Right cardiac atrium (tissue), 5 donors: ENCODE data around the gene ABR. TPM values are rescaled to one million over a fixed set of nuclear protein-coding genes. Genes with fewer than 3 reads are reported as not detected.
"Not testable (repeated sequence)": the region's sequence is repeated elsewhere in the genome, so short reads cannot be mapped to it uniquely, and the experiment has no call there.

Experiments used
- ATAC-seq, 2 donors: fragments of 200-7000 bp; cut with Tn5 transposase; one replicate each; pipeline versions ENCODE4 v1.8.0 to v1.9.1; 2020; ENCODE audit warnings: moderate library complexity in 2 of 2, mild to moderate bottlenecking in 1 of 2
- DNase-seq, 3 donors: peaks; one replicate each; pipeline ENCODE4 v3.0.0-alpha.2; 2020
- H3K27ac ChIP-seq: one replicate; pipeline ENCODE4 v1.5.1; 2013; ENCODE audit warnings: mild to moderate bottlenecking, low read length, control low read depth, moderate library complexity
- H3K27me3 ChIP-seq: one replicate; pipeline ENCODE4 v1.6.1; 2013; ENCODE audit not compliant: control insufficient read depth, insufficient read depth
- H3K4me1 ChIP-seq: one replicate; pipeline ENCODE4 v1.6.1; 2013; ENCODE audit warnings: low read length; ENCODE audit not compliant: control insufficient read depth, insufficient read depth
- H3K4me3 ChIP-seq: one replicate; pipeline ENCODE4 v1.5.1; 2013; ENCODE audit warnings: low read length, control low read depth
- H3K9me3 ChIP-seq: one replicate; pipeline ENCODE4 v1.6.1; 2013; ENCODE audit warnings: low read length; ENCODE audit not compliant: control insufficient read depth
- WGBS: extraction: QIAGEN DNeasy Blood & Tissue Kit; methylation state at CpG from one replicate; pipeline ENCODE4 v1.1.7; 2013; 5-methylcytosine and 5-hydroxymethylcytosine counted together
- intact Hi-C, 4 donors: fragments of 100-400 bp; cut with DNase I; formaldehyde crosslinking; loops; one replicate each; pipeline versions ENCODE4 v1.11.0 to v1.14.0; 2022 to 2023
- polyA plus RNA-seq: library from polyadenylated mRNA; stranded (reverse); fragments of 200-250 nt; gene quantifications from one replicate; pipeline ENCODE4 v1.2.3, GENCODE V29; 2013
- total RNA-seq, 4 donors: library from RNA; stranded (reverse); fragmentation: NEBNext Ultra II Directional; extraction: Animal tissue kit (Norgen Biotek cat#: 25700); gene quantifications; one replicate each; pipeline ENCODE4 v1.2.1, GENCODE V29; 2021
- donor health status: healthy with polysubstance abuse.
- donor health status: DM: no; HTN: yes; CAD: no.
- donor health status: DM: no; HTN: no; CAD: no.
- donor health status: DM: no; HTN: yes; CAD: no; lungs with severe emphysema.
- donor health status: DM: yes; HTN: yes; CAD: no.

Gene ABR
- total and polyA plus RNA-seq, 5 donors = 77.4 to 164 (median 145) TPM

DNA sequence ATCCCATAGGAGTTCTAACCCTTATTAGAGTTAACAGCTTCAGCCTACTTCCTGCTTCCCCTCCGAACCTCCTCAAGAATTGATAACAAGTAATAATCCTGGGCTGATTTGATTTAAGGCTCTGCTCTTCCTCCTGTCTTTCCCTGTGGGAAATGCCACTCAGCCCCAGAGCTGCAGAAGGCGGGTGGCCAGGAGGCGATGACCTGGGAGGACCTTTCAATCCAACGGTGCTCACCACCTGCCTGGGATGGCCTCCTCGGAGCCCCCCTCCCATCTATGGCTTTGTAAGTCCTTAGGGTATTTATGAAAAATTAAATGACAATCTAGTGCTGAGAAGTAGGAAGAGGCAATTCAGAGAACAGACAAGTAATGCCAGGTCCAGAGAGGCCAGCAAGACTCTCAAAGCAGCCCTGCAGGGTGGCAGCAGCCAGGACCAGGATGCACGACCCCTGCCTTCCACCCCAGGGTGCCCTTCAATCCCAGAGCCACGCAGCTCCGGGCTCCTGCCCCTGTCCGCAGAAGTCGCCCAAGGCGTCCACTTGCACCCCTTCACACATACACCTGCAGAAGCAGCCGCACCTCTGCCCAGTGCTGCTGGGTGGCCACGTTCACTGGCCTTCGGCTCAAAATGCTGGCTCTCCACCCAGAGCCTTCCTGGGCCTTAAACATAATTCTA is 34.3 kb downstream of the ABR start:
- Histone ChIP-seq H3K4me1 (no peaks in the 10 kb centered on the region), H3K9me3 (no peaks in the 10 kb centered on the region), H3K4me3 (no peak overlapping the region), H3K27me3 (no peaks in the 10 kb centered on the region), H3K27ac (no peak overlapping the region)
- DNase-seq (no peak), ATAC-seq (no peak)
- WGBS = 86% methylated on average over 14 of the region's 14 CpGs
- intact Hi-C loops = no loop called here

DNA sequence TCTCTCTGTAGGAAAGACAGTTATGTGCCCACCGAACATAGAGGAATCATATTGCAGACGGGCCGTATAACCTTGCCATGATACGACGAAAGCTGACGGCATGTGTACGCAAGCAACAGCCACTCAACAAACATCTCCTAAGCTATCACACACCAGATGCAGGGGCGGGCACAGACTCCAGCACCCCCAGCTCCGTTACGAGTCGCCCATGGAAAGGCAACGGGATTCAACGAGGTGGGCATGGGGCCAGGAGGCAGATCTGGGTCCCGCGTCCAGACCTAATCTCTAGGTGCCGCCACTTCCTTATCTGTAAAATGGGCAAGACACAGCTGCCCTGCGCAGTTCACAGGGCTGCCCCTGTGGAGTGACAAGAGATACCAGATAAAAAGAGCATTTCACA is 35.6 kb downstream of the ABR start:
- Histone ChIP-seq H3K4me1 (no peaks in the 10 kb centered on the region), H3K9me3 (no peaks in the 10 kb centered on the region), H3K4me3 (no peak overlapping the region), H3K27ac (no peak overlapping the region), H3K27me3 (no peaks in the 10 kb centered on the region)
- WGBS = 59% methylated on average over 17 of the region's 17 CpGs
- intact Hi-C loops = no loop called here
- DNase-seq = peak in 1 of 3 donors; percentile 56
- no peak for ATAC-seq

DNA sequence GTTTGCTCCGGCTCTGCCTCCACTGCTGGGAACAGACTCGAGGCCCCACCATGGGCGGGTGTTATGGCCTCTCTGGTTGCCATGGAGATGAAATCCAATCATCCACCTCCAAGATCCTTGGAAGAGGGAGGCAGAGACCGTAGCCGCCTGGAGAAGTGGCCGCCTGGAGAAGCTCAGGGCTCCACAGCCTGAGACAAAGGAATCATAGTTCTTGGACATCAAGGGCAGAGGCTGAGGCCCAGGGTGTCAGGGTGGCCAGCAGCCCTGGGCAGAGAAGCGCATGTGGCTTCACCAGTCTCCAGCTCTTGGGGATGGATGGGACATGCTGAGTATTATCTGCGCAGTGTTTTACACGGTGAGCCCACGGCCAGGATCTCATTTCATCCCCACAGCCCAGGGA is 36.2 kb downstream of the ABR start:
- H3K27ac ChIP-seq = no peak overlapping the region
- 63% methylated on average over 10 of the region's 10 CpGs for WGBS
- ATAC-seq (peak in 1 of 2 donors; percentile 29), DNase-seq (peak in 1 of 3 donors; percentile 66)
- H3K9me3 ChIP-seq = no peaks in the 10 kb centered on the region
- H3K4me3 ChIP-seq = no peak overlapping the region
- no peaks in the 10 kb centered on the region for H3K27me3 ChIP-seq
- no peaks in the 10 kb centered on the region for H3K4me1 ChIP-seq
- intact Hi-C loops = no loop called here

DNA sequence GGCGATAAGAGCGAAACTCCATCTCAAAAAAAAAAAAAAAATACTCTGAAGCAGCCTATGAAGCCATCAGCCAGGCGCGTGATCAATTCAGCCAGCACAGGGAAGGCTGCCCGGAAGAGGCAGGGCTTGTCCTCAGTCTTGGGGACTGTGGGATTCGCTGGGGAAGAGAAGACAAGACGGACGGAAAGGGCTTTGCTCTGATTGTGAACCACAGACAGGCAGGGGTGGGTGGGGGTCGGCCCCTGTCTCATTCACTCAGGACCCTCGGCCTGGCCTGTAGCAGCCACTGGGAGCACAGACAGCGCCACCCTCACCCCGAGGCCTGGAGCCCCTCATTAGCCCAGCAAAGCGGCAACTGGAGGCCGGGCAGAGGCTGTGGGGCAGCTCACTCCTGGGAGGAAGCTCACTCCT is 37.2 kb downstream of the ABR start:
- Histone ChIP-seq H3K27ac (no peak overlapping the region), H3K4me3 (no peak overlapping the region), H3K9me3 (no peaks in the 10 kb centered on the region), H3K4me1 (no peaks in the 10 kb centered on the region), H3K27me3 (no peaks in the 10 kb centered on the region)
- intact Hi-C loops = no loop called here
- ATAC-seq (peak; percentile 47 to 50), DNase-seq (peak; percentile 68 to 87 (median 78))
- 76% methylated on average over 14 of the region's 14 CpGs for WGBS

DNA sequence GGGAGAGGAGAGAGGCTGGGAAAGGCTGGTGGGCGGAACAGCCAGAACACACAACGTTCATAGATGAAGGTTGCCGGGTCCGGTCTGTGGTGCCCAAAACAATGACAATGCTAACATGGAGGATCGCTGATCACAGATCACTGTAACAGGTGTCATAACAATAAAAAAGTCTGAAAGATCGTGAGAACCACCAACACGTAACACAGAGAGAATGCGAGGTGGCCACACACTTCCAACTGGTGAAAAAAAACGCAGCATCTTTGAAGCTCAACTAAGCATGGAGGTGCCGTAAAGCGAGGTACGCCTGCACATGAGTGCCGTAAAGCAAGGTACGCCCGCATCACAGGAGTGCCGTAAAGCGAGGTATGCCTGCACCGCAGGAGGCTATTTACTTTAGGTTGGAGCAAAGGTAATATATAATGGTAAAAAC is 42.3 kb downstream of the ABR start:
- ATAC-seq = no peak
- Histone ChIP-seq H3K27ac (no peak overlapping the region), H3K4me3 (no peak overlapping the region), H3K27me3 (no peaks in the 10 kb centered on the region), H3K9me3 (no peaks in the 10 kb centered on the region), H3K4me1 (peaks cover 3% of the 10 kb centered on the region)
- no peak for DNase-seq
- 93% methylated on average over 18 of the region's 18 CpGs for WGBS
- intact Hi-C loops = no loop called here

DNA sequence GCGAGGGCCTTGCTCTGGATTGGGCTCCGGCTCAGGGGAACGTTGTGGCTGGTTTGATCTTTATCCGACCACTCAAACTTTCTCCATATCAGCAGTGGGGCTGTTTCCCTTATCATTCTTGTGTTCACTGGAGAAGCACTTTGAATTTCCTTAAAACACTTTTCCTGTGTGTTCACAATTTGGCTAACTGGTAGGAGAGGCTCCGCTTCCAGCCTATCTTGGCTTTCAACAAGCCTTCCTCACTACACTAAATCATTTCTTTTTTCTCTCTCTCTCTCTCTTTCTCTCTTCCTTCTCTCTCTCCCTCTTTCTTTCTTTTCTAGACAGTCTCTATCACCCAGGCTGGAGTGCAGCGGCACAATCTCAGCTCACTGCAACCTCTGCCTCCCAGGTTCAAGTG is 43.0 kb downstream of the ABR start:
- H3K9me3 ChIP-seq = no peaks in the 10 kb centered on the region
- ATAC-seq (no peak), DNase-seq (no peak)
- no peak overlapping the region for H3K27ac ChIP-seq
- H3K4me1 ChIP-seq = peaks cover 3% of the 10 kb centered on the region
- no peaks in the 10 kb centered on the region for H3K27me3 ChIP-seq
- intact Hi-C loops = no loop called here
- 57% methylated on average over 6 of the region's 6 CpGs for WGBS
- H3K4me3 ChIP-seq = no peak overlapping the region

DNA sequence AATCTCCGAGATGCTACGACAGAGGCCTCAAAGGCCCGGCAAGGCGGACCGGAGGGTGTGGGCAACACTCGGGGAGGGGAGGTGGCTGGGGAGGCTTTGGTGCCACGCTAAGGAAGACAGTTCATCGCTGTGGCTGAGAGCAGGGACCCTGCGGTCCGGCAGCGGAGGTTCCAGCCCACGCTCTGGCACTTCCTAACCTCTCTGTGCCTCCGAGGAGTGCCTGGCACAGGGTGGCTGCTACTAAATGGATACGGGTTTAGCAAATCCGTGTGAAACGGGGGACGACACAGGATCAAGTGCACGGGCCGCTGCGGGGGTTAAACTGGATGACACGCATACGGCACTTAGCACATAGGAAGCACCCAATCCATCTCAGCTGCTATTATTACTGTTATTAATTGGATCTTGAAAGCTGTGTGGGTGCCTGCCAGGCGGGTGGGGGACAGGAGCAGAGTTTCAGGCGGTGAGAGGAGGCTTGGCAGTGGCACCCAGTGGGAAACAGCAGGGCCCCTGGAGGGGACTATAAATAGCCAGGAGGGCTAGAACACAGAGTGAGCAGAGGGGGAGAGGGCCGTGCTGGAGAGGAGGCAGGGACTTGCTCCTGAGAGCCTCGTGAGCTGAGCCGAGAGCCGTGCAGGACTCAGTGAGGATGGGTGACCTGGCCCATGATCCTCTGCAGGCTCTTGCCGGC is 45.0 kb downstream of the ABR start:
- Histone ChIP-seq H3K4me1 (peaks cover 3% of the 10 kb centered on the region), H3K4me3 (no peak overlapping the region), H3K9me3 (no peaks in the 10 kb centered on the region), H3K27ac (peak overlapping the region; percentile 79), H3K27me3 (no peaks in the 10 kb centered on the region)
- intact Hi-C loops = no loop called here
- peak; percentile 58 to 87 (median 82) for DNase-seq
- WGBS = 44% methylated on average over 29 of the region's 29 CpGs
- ATAC-seq = peak; percentile 92 to 96

DNA sequence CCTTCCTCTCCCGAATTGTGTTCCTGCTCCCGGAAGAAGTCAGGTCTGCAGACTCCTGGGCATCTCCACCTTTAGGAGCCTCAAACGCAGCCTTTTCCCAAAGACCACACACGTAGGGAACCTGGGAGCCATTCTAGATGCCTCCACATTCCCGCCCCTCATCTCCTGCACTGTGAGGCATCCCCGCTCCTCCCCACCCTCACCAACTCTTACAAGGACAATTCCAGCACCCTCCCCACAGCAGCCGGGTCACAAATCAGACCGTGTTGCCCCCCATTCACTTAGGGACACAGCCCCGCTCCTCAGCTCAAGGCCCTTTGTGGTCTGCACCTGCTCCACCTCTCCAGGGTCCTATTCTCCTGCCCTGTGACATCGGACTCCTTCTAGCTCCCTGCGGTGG is 49.6 kb downstream of the ABR start:
- Histone ChIP-seq H3K9me3 (no peaks in the 10 kb centered on the region), H3K4me1 (peaks cover 3% of the 10 kb centered on the region), H3K27ac (no peak overlapping the region), H3K27me3 (no peaks in the 10 kb centered on the region), H3K4me3 (no peak overlapping the region)
- intact Hi-C loops = no loop called here
- no peak for ATAC-seq
- no peak for DNase-seq
- 81% methylated on average over 11 of the region's 11 CpGs for WGBS

DNA sequence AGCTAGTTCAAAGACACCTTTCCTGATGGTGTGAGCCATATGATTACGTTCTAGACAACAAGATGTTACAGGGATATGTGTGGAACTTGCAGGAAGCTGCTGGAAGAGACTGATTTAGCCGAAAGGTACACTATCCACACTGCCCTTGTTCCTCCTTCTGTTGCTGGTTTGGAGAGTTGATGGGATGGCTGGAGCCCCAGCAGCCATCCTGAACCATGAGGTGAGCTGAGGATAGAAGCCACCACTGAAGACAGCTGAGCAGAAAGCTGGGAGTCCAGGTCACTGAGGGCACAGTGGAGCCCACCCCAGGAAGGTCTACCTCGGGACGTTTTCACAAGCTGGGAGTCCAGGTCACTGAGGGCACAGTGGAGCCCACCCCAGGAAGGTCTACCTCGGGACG is 51.3 kb downstream of the ABR start:
- not testable (repeated sequence) for H3K27ac ChIP-seq, H3K4me1 ChIP-seq, ATAC-seq, H3K4me3 ChIP-seq, H3K27me3 ChIP-seq, DNase-seq, H3K9me3 ChIP-seq
- WGBS = 94% methylated on average over 6 of the region's 6 CpGs
- intact Hi-C loops = loop anchor here in 1 of 4 donors (10.0 kb wide), 1 partner anchor 56 kb away; no protein-coding TSS in a partner anchor

DNA sequence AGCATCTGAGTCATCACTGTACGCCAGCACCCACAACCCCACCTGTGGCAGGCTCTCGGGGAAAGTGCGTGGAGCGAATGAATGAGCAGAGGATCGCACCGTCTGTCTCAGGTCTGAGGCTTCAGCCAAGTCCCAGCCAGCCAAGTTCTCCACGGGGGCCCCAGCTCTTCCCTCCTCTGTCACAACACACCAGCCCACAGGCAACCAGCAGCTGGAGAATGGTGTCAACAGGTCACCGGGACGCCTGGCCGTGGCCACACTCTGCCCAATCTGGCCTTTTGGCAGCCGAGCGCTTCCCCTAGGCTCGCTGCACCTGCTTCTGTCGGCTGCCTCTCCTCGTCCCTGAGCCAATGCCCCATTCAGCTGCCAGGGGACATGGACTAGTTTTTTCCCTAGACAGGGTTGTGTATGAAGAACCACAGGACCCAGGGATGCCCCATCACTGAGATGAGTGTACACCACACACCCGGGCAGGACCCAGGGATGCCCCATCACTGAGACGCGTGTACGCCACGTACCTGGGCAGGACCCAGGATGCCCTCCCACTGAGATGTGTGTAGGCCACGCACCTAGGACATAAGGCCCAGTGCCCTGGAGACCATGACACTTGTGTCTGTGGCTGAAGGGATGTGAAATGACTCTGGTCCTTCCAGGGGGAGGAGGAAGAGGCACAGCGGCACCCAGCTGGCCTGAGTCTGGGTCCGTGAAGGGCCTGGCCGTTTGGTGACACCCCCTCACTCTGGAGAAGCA is 52.8 kb downstream of the ABR start:
- ATAC-seq = no peak
- intact Hi-C loops = loop anchor here in 1 of 4 donors (10.0 kb wide), 1 partner anchor 58 kb away; no protein-coding TSS in a partner anchor

DNA sequence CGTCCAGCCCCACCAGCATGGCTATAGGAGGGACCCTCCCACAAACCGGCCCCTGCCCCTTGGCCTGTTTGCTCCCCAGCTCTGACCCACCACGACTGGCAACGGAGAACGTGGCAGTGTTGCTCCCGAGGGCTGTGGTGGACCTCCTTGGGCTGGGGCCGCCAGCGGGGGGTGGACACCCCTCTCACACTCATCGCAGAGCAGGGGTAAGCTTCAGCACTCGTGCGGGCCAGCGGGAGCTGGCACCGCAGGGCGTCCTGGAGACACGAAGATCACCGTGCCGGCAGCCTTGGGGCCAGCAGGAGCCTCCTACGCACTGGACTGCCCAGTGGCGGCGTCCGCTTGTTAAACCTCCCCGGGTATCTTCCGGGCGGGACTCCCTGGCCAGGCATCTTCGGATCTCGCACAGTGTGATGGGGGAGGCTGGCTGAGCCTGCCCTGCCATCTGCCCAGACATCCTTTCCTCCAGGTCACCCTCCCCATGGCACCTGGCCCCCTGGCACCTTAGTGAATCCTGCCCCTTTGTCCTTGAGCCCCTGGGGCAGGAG is 53.5 kb downstream of the ABR start:
- ATAC-seq (no peak), DNase-seq (no peak)
- Histone ChIP-seq H3K9me3 (no peaks in the 10 kb centered on the region), H3K4me3 (no peak overlapping the region), H3K27me3 (no peaks in the 10 kb centered on the region), H3K27ac (no peak overlapping the region), H3K4me1 (peaks cover 5% of the 10 kb centered on the region)
- intact Hi-C loops = loop anchor here in 1 of 4 donors (10.0 kb wide), 1 partner anchor 58 kb away; no protein-coding TSS in a partner anchor
- WGBS = 86% methylated on average over 26 of the region's 26 CpGs

More for the DNA sequence above, 52.8 kb downstream of the ABR start:
- no peak overlapping the region for H3K27ac ChIP-seq
- no peak overlapping the region for H3K4me3 ChIP-seq
- no peaks in the 10 kb centered on the region for H3K9me3 ChIP-seq
- H3K27me3 ChIP-seq = no peaks in the 10 kb centered on the region
- no peak for DNase-seq
- 69% methylated on average over 24 of the region's 24 CpGs for WGBS
- peaks cover 5% of the 10 kb centered on the region for H3K4me1 ChIP-seq
